Measurements from ENCODE around the gene ZMYM4. TPM values are rescaled to one million over a fixed set of nuclear protein-coding genes. Genes with fewer than 3 reads are reported as not detected.

ZMYM4 gene
- total RNA-seq, 1 donor from 2014 or later, result 65.9 TPM

DNA sequence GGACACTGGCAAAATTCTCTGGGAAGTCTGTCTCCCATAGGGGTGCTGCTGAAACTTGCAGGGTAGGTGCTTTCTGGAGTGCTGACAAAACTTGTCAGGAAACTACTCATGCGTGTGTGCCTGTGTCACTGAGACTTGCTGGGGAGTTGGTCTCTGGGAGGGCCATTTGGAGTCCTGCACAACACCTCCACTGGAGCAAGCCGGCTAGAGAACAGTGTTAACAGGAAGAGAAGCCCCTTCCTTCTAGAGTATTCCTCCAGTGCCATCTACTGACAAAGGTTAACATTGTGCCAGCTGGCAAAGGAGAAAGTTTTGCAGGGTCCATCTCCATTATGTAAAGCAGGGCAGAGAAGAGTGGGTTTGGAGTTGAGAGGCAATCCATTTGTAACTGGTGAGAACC is 30.0 kb downstream of the ZMYM4 start:
- H3K27ac Mint-ChIP-seq (ENCODE audit: unreplicated experiment), result no peak overlapping the region
- no peaks in the 10 kb centered on the region for H3K27me3 Mint-ChIP-seq (ENCODE audit: unreplicated experiment)
- peak; percentile 66 for TF ChIP-seq CTCF (IDR thresholded peaks at IDR 0.05)
- H3K9me3 Mint-ChIP-seq (ENCODE audit: unreplicated experiment), result no peaks in the 10 kb centered on the region
- H3K4me3 Mint-ChIP-seq (ENCODE audit: unreplicated experiment), result no peak overlapping the region
- no peak for DNase-seq (ENCODE audit: extremely low spot score, unreplicated experiment)
- H3K4me1 Mint-ChIP-seq (ENCODE audit: unreplicated experiment), result peaks cover 7% of the 10 kb centered on the region
- peaks cover 5% of the 10 kb centered on the region for H3K36me3 Mint-ChIP-seq (ENCODE audit: unreplicated experiment)

DNA sequence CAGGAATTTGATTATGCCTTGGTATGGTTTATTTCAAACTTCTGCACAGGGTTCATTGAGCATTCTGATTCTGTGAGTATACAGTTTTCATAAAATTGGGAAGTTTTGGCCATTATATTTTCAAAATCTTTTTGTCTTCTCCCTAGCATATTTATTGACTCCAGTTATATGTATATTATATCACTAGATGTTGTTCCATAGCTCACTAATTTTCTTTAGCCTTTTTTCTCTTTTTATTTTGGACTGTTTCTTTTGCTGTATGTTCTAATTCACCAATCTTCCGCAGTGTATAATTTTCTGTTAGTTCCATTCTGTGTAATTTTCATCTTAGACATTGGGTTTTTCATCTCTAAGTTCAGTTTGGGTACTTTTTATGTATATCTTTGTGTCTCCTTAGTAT is 31.9 kb downstream of the ZMYM4 start:
- DNase-seq (ENCODE audit: extremely low spot score, unreplicated experiment), result no peak
- Mint-ChIP-seq H3K4me1 (ENCODE audit: unreplicated experiment) (peaks cover 10% of the 10 kb centered on the region), H3K9me3 (ENCODE audit: unreplicated experiment) (no peaks in the 10 kb centered on the region), H3K27me3 (ENCODE audit: unreplicated experiment) (no peaks in the 10 kb centered on the region), H3K4me3 (ENCODE audit: unreplicated experiment) (no peak overlapping the region), H3K36me3 (ENCODE audit: unreplicated experiment) (peaks cover 4% of the 10 kb centered on the region), H3K27ac (ENCODE audit: unreplicated experiment) (no peak overlapping the region)
- no peak for TF ChIP-seq CTCF (IDR thresholded peaks at IDR 0.05)

DNA sequence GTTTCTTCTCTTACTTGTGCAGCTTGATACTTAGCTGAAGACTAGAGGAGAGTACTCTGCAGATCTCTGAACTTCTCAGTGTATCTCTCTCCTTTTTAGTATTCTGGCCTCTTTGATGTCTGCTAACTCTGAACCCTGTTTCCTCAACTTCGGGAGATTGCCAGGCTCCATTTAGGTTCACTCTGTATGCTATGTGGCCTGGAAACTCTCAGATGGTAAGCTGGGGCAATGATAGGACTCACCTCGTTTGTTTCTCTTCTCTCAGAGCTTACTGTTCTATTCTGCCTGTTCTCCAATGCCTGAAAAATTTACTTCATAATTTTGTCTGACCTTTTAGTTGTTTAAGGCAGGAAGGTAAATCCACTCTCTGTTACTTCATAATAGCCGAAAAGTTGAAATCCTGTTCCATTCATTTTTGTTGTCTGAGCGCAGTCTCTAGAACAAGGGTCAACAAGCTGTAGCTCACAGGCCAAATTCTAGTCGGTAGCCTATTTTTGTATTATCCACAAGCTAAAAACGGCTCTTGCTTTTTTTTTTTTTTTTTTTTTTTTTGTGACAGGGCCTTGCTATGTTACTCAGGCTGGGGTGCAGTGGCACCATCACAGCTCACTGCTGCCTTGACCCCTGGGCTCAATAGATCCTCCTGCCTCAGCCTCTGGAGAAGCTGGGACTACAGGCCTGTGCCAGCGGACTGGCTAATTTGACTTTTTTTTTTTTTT is 33.3 kb downstream of the ZMYM4 start:
- Mint-ChIP-seq H3K27ac (ENCODE audit: unreplicated experiment) (no peak overlapping the region), H3K4me1 (ENCODE audit: unreplicated experiment) (peaks cover 10% of the 10 kb centered on the region), H3K9me3 (ENCODE audit: unreplicated experiment) (no peaks in the 10 kb centered on the region), H3K27me3 (ENCODE audit: unreplicated experiment) (no peaks in the 10 kb centered on the region), H3K36me3 (ENCODE audit: unreplicated experiment) (peaks cover 8% of the 10 kb centered on the region), H3K4me3 (ENCODE audit: unreplicated experiment) (no peak overlapping the region)
- no peak for TF ChIP-seq CTCF (IDR thresholded peaks at IDR 0.05)
- DNase-seq (ENCODE audit: extremely low spot score, unreplicated experiment), result no peak

DNA sequence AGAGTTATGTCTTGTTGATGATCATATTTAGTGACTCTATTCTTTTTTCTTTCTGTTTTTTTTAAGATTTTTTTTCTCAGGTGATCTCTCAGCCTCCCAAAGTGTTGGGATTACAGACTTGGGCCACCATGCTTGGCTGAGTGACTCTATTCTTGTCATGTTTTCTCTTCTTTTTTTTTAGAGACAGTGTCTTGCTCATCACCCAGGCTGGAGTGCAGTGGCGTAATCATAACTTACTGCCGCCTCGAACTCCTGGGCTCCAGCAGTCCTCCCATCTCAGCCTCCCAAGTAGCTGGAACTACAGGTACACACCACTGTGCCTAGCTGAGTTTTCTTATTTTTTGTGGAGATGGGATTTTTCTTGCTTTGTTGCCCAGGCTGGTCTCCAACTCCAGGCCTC is 36.9 kb downstream of the ZMYM4 start:
- H3K4me3 Mint-ChIP-seq (ENCODE audit: unreplicated experiment), result no peak overlapping the region

GRCh38 chr1:35315649-35316048 is 47.1 kb downstream of the ZMYM4 start:
- peaks cover 7% of the 10 kb centered on the region for H3K4me1 Mint-ChIP-seq (ENCODE audit: unreplicated experiment)
- no peak for TF ChIP-seq CTCF (IDR thresholded peaks at IDR 0.05)
- H3K27me3 Mint-ChIP-seq (ENCODE audit: unreplicated experiment), result no peaks in the 10 kb centered on the region
- DNase-seq (ENCODE audit: extremely low spot score, unreplicated experiment), result no peak
- H3K4me3 Mint-ChIP-seq (ENCODE audit: unreplicated experiment), result no peak overlapping the region
- H3K36me3 Mint-ChIP-seq (ENCODE audit: unreplicated experiment), result peaks cover 20% of the 10 kb centered on the region
- no peak overlapping the region for H3K27ac Mint-ChIP-seq (ENCODE audit: unreplicated experiment)
- no peaks in the 10 kb centered on the region for H3K9me3 Mint-ChIP-seq (ENCODE audit: unreplicated experiment)

More for the DNA sequence above, 36.9 kb downstream of the ZMYM4 start:
- no peaks in the 10 kb centered on the region for H3K27me3 Mint-ChIP-seq (ENCODE audit: unreplicated experiment)
- no peaks in the 10 kb centered on the region for H3K9me3 Mint-ChIP-seq (ENCODE audit: unreplicated experiment)
- no peak for DNase-seq (ENCODE audit: extremely low spot score, unreplicated experiment)
- H3K4me1 Mint-ChIP-seq (ENCODE audit: unreplicated experiment), result peaks cover 7% of the 10 kb centered on the region
- H3K27ac Mint-ChIP-seq (ENCODE audit: unreplicated experiment), result peak overlapping the region; percentile 52
- peaks cover 10% of the 10 kb centered on the region for H3K36me3 Mint-ChIP-seq (ENCODE audit: unreplicated experiment)
- no peak for TF ChIP-seq CTCF (IDR thresholded peaks at IDR 0.05)
